COLO668 (cell line): Measurements from ENCODE around the gene ZFYVE28.

ENCODE experiments used
- DNase-seq: peaks from one replicate; lab custom pipeline; 2025; ENCODE audit not compliant: unreplicated experiment; lab: John Stamatoyannopoulos, UW

The ZFYVE28 gene

DNA sequence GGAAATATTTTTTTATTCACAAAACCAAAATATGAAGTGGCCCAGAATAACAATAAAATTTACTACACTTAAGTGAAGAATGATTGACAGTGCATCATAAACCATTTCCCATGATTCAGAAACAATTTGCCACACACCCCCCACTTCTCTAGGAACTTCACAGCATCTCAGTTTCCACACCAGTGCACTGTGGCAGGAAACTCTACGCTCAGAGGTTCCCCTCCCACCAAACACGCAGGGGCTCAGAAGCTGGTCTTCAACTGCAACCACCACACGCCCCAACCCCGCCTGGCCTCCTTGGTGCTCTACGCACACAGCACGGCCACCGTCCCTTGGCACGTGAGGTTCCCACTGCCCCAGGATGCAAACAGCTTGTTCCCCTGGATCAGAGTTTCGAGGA lies 63.7 kb downstream of the ZFYVE28 start:
- no peak for DNase-seq

DNA sequence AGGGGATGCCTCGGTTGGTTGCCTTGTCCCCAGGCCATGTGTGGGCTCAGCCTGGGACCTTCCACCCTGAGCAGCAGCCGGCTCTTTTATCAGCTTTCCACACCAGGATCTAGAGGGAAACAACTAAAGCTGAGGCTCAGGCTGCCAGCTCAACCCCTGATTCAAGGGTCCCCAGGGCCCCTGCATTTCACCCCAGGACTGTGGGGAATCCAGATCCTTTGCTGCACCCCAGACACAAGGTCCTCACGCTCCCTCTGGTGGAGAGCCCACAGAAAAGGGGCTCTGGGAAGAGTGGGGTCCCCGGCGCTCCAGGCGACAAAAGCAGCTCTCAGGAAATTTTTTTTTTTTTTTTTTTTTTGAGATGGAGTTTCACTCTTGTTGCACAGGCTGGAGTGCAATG lies 64.3 kb downstream of the ZFYVE28 start:
- peak; percentile 8 for DNase-seq

DNA sequence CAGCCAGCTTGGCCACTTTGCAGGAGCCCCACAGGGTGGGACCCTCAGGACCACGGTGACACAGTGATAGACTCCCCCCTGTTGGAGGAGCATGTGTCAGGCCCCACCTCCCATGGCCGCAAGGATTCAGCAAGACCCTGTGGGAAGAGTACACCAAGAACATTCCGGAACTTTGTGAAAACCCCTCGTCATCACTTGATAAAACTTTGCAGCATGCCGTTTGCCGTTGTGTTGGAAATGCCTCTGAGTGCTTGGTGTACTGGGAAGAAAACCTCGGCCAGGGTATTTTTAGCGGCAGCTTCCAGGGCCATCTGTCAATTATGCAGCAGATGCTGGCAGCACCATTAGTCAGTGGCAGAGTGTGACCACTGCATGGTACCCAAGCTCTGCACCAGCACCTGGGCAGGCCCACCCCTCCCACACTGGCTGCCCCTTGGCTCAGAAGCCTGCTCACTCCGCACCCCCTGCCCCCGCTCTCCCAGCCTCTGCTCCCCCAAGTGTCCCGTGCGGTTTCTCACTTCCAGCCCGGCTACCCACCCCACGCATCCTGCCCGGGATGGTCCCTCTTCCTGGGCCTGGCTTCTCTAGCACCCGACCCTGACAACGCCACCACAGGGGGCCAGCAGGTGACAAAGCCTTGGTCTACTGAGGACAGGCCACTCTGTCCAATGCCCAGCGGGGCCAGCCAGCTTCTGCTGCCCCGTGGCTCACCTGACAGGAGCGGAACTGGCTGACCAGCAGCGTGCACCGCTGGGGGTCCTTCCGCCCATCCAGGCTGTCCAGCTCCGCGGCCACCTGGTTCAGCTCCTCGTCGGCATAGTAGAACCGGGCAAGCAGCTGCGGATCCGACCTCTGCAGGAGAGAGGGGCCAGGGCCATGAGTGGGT lies 65.0 kb downstream of the ZFYVE28 start:
- DNase-seq, result no peak

DNA sequence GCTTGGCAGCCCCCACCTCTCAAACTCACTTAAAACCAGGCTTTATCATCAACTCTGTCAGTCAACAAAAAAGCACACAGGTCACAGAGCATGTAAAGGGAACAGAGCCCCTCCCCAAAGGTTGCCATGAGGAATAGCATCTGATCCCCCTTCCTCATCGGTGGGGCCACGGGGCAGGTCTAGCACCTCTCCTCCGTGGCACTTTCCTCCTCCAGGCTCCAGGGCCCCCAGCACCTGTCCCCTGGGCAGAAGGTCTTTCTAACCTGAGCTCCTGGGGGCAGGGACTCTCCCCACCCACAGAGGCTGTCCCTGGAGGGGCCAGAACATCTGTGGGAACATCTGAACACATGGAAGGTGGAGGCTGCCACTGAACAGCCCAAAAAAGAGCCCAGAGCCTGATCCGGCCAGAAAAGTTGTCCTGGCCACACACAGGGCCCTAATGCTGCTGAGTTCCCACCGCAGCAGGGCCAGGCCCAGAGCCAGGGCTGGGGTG lies 65.7 kb downstream of the ZFYVE28 start:
- no peak for DNase-seq

DNA sequence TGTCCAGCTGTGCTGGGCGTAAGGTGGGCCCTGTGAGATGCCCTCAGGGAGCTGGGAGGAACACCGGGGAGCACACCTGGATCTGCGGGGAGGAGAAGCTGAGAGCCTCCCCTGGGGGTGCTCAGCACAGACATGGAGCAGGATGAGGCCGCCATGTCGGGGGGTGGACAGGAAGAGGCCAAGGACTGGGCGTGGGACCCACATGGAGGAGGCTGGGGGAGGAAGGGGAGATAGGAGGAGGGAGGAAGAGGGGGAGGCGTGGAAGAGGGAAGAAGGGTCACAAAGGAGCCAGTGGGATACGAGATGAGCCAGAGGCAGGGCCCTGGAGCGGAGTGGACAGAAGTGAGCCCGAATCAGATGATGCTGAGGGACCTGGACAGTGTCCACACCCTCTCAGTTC lies 66.3 kb downstream of the ZFYVE28 start:
- DNase-seq, result no peak

DNA sequence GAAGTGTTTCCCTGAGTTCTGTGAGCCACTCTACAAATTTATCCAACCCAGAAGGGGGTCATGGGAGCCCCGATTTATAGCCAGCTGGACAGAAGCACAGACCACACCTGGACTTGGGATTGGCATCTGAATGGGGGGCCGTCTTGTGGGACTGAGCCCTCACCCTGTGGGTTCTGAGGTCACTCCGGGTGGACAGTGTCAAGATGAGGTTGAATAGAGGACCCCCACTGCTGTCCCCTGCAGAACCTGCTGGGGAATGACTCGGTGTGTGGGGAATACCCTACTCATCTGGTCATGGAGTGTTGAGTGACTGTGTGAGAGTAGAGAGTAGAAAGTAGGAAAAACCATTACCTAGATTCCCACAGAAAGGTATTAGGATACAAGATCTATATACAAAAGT lies 67.5 kb downstream of the ZFYVE28 start:
- DNase-seq, result no peak

DNA sequence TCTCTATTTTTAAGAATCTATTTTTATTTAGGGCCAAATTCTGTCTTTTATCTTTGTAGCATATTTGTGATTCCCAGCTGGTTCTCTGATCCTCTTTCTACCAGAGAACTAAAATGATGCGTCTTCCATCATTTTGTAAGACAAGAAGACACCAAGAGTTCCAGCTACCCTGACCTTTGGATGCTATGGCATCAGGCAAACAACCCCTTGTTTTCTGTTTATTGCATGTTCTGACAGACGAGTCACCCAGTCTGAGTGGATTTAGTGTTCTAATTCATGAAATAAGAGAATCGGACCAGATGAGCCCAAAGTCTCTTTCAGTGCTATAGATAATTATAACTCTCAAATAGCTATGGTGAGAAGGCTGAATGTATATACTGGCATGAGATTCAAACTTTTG lies 69.7 kb downstream of the ZFYVE28 start:
- no peak for DNase-seq

DNA sequence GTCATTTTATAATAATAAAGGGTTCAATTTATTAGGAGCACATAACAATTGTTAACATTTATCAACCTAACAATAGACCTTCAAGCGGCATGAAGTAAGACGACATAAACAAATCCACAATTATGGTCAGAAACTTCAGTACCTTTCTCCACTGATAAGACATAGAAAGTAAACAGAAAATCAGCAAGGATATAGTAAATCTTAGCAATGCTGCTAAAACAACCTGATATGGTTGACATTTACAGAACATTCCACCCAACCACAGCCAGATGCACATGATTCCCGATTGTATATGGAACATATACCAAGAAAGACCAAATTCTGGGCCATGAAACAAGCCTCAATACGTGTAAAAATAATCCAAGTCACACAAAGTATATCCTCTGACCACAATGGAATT lies 71.3 kb downstream of the ZFYVE28 start:
- DNase-seq, result no peak

DNA sequence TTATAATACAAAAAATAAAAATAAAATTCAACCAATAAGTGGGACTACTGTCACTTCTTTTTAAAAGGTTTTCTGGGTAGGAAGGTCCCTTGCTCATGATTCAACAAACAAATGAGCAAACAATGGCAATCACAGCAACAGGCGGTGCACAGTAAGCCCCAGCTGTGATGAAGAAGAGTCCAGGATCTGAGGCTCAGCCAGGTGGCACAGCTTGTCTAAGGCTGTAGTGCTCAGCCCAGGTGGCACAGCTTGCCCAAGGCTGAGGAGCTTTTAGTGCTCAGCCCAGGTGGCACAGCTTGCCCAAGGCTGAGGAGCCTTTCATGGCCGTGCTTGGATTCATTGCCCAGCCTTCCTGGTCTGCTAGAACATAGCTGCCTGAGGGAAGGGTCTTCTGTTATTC lies 75.0 kb downstream of the ZFYVE28 start:
- DNase-seq, result no peak

DNA sequence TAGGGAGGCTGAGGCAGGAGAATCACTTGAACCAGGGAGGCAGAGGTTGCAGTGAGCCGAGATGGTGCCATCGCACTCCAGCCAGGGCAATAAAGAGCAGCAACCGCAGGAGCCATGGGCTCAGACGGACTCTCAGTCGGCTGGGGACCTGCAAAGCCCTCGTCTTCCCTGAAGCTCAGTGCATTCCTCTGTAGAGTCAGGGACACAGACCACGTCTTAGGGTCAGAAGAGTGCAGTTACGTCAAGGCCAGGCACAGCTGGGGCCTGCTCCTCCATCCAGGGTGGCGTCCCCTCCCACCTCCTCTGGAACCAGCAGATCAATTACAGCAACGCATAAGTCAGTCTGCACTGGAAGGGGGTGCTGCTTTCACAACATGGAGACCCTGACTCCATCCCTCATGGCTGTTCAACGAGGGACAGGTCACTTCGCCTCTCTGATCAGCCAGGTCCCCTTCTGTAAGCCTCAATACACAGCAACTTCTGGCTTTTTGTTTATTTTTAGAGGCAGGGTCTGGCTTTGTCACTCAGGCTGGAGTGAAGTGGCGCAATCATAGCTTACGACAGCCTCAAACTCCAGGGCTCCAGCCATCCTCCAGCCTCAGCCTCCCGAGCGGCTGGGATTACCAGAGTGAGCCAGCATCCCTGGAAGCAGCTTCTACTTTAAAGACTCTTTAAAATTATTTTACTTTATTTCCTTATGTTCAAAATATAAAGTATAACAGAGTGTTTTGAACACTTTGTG lies 76.4 kb downstream of the ZFYVE28 start:
- no peak for DNase-seq

DNA sequence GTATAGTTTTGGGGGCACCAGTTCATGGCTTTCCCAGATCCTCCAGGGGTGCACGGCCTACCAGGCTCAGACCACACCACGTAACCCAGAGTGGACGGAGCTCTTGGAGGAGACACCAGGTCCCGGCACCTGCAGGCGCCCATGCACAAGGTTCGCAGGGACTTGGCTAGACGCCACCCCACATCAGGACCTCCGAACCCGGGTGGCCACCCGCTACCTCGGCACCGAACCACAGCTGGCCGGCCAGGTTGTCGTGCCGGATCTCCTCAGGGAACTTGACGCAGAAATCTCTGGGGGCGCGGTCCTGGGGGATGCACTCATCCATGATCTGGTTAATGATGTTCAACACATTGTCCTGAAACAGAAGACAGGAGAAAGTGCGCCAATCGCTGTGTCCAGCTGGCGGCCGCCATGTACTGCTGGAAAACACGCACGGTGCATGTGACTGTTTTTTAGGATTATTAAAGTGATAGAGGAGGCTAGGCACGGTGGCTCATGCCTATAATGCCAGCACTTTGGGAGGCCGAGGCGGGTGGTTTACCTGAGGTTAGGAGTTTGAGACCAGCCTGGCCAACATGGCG lies 77.1 kb downstream of the ZFYVE28 start:
- no peak for DNase-seq

DNA sequence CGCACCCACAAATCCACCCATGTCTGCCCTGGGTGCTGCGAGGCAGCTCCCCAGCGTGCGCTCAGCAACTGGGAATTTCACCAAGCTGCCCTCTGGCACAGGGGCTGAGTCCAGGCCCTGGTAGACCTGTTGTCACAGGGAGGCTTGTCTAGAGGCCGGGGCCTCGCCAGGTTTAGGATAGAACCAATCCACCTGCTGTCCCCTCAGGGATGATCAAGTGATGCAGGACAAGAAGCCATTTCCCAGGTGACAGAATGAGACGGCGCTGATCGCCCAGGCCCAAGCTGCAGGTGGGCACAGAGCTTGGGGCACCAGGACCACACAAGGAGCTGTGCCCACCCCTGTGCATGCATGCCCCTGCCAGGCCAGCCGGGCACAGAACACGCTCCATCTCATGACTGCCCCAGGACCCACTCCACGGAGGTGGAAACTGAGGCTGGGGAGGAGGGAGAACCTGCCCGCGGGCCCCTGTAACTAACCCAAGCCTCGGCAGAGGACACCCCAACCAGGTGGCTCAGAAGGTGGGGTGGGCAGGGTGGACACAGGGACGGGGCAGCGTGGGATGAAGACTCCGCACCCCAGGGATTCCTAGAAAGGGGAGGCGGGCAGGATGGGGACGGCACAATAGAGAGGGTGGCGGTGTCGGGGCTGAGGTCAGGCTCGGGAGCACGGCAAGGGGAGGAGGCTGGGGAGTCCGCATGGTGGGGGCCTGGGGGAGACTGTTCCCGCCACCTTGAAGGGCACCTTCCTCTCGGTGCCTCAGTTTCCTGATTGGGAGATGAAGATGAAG lies 78.0 kb downstream of the ZFYVE28 start:
- DNase-seq, result no peak

DNA sequence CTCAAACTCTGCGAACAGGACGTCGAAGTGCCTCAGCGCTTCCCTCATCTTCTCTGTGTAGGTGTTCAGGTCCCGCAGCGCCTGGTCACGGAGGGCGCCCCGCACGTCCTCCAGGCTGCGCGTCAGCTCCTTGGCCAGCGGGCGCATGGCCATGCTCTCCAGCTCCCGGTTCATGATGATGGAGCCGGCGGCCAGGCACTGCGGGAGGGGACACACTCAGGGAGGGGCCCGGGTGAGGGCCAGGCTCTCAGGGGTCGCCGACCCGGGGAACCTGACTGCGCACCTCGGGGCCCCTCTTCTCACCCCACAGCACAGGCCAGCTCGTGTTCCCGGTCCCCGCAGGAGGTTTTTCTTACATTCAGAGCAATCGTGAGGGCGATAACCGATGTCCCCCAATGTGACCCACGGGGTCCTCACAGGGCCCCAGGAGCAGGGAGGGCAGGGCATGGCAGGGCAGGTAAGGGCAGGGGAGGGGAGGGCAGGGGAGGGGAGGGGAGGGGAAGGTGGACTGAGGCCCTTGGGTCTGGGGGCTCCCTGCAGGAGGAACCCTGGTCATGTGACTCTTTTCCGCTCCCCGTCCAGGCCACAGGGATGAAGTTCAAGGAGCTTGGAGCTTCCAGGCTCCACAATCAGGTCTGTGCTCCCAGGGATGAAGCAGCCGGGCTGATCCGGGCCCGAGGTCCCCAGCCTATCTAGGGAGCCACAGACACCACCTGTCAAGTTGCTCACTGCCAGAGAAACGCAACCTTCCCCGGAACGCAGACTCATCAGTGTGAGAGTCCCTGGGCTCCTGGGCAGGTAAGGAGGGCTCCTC lies 78.8 kb downstream of the ZFYVE28 start:
- DNase-seq, result no peak

DNA sequence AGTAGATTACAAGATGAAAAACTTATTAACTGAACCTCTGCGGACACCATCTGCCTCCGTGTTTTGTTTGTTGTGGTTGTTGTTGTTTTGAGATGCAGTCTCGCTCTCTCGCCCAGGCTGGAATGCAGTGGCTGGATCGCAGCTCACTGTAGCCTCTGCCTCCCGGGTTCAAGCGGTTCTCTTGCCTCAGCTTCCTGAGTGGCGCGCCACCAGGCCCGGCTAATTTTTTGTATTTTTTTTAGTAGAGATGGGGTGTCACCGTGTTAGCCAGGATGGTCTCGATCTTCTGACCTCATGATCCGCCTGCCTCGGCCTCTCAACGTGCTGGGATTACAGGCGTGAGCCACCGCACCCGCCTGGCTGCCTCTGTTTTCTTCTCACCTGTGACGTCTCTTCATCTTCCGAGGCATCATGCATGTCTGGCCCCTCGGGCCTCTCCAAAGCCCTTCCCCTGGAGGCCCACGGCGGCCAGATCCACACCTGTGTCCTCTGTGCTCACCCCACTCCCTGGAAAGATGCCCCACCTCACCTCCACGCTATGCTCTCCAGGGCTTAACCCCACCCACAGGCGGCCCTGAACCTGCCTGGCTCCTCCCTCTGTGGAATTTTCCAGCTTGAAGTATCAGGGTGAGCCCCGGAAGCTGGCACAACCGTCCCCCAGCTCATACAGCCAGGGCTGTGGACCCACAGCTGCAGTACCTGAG lies 79.5 kb downstream of the ZFYVE28 start:
- no peak for DNase-seq

DNA sequence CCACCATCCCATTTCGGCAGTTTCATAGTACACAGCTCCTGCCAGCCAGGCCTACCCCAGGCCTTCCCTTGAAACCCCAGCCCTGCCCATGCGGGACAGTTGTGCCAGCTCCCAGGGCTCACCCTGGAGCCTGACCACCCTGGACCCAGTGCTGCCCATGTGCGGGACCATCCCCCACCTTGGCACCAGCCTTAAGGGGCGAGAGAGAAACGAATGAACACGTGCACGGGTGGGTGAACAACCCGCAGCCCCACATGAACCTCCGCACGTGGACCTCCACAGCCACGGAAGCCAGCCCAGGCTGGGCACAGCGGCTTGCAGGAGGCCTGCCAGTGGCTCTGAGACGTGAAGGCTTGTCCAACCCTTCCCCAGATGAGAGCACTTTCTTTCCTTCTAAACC lies 80.5 kb downstream of the ZFYVE28 start:
- no peak for DNase-seq

DNA sequence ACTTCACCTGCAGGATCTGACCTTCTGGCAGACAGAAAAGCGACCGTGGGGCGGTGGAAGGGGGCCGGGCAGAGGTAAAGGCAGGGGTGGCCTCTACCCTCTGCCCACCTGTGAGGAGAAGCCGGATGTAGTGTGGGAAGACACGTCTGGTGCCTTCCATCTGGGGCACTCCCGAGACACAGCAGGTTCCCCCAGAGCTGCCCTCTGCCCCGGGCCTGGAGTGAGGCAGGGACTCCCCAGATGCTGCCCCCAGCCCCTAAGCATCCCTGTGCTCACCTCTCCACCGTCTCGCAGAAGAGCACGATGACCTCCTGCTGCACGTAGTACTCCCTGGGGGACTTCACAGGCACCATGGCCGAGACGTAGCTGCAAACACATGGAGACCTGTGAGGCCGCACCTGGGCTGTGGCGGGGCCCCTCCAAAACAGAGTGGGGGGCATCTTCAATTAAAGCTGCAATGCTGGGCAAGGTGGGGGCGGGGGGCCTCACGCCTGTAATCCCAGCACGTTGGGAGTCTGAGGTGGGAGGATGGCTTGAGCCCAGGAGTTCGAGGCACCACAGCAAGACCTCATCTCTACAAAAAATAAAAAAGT lies 81.2 kb downstream of the ZFYVE28 start:
- no peak for DNase-seq

DNA sequence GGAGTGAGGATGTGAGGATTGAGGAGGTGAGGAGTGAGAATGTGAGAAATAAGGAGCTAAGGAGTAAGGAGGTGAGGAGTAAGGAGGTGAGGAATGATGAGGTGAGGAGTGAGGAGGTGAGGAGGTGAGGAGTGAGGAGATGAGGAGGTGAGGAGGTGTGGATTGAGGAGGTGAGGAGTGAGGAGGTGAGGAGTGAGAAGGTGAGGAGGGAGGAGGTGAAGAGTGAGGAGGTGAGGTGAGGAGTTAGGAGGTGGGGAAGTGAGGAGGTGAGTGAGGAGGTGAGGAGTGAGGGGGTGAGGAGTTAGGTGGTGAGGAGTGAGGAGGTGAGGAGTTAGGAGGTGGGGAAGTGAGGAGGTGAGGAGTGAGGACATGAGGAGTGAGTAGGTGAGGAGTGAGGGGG lies 81.8 kb downstream of the ZFYVE28 start:
- DNase-seq, result no peak

DNA sequence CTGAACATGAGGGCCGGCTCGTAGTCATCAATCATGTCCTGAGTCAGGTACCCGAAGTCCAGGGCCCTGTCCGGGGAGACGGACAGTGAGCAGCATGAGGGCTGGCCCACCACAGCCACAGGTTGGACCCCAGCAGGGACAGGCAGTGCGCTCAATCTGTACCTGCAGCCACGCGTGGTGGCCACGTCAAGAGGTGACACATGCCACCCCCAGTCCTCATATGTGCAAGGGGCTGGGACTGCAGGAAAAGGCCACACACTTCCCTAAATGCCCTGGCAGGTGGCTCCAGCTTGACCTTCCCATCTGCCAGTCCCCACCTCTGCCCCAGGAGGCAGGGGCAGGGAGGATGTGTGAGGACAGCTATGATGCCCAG lies 82.7 kb downstream of the ZFYVE28 start:
- no peak for DNase-seq
